Activated T-cell treated with anti-CD3 and anti-CD28 coated beads for 48 hours (primary cell): Measurements from ENCODE around the gene C22orf23.
"Not testable (repeated sequence)": the region's sequence is repeated elsewhere in the genome, so short reads cannot be mapped to it uniquely, and the experiment has no call there.

Experiments
- DNase-seq: peaks from one replicate; pipeline ENCODE4 v3.0.0-alpha.2; 2020; ENCODE audit warnings: low read depth

The C22orf23 gene

GRCh38 chr22:37953062-37953436 is 352 bp downstream of the C22orf23 start:
- DNase-seq = no peak

- DNase-seq = not testable (repeated sequence)
These were observed 772 bp downstream of the C22orf23 start for GRCh38 chr22:37952629-37953028.

GRCh38 chr22:37951305-37951704 is 2.1 kb downstream of the C22orf23 start:
- no peak for DNase-seq

GRCh38 chr22:37947142-37947795 is 6.1 kb downstream of the C22orf23 start:
- not testable (repeated sequence) for DNase-seq

- DNase-seq = not testable (repeated sequence)
These were observed 9.0 kb downstream of the C22orf23 start for GRCh38 chr22:37944423-37944822.

- no peak for DNase-seq
These were observed 9.6 kb downstream of the C22orf23 start for GRCh38 chr22:37943825-37944198.

- no peak for DNase-seq
These were observed 10.1 kb downstream of the C22orf23 start for GRCh38 chr22:37943136-37943824.

- DNase-seq = no peak
These were observed 11.3 kb downstream of the C22orf23 start for GRCh38 chr22:37942133-37942532.

- DNase-seq = no peak
These were observed 12.6 kb downstream of the C22orf23 start for GRCh38 chr22:37940698-37941376.

GRCh38 chr22:37933711-37934376 is 19.6 kb downstream of the C22orf23 start:
- DNase-seq = peak; percentile 89

GRCh38 chr22:37932821-37933578 is 20.4 kb downstream of the C22orf23 start:
- DNase-seq = no peak

GRCh38 chr22:37932401-37932800 is 21.0 kb downstream of the C22orf23 start:
- DNase-seq = no peak

- no peak for DNase-seq
These were observed 21.5 kb downstream of the C22orf23 start for GRCh38 chr22:37931893-37932389.

- no peak for DNase-seq
These were observed 22.4 kb downstream of the C22orf23 start for GRCh38 chr22:37930952-37931440.

GRCh38 chr22:37930270-37930951 is 23.0 kb downstream of the C22orf23 start:
- no peak for DNase-seq

GRCh38 chr22:37929390-37929789 is 24.0 kb downstream of the C22orf23 start:
- DNase-seq = no peak

- DNase-seq = no peak
These were observed 25.8 kb downstream of the C22orf23 start for GRCh38 chr22:37927637-37927936.

GRCh38 chr22:37926771-37927636 is 26.4 kb downstream of the C22orf23 start:
- no peak for DNase-seq

- DNase-seq = no peak
These were observed 27.0 kb downstream of the C22orf23 start for GRCh38 chr22:37926358-37926757.

- no peak for DNase-seq
These were observed 27.6 kb downstream of the C22orf23 start for GRCh38 chr22:37925767-37926166.
